GM18508 (cell line): Measurements from ENCODE around the gene ATP5F1D.

Experiments
- ATAC-seq: cut with Tn5 transposase; IDR thresholded peaks from one replicate; pipeline ENCODE4 v1.9.1; 2021; ENCODE audit warnings: moderate number of reproducible peaks; ENCODE audit not compliant: insufficient read depth, unreplicated experiment

The ATP5F1D gene

GRCh38 chr19:1256646-1257474 is 15.3 kb downstream of the ATP5F1D start:
- no peak for ATAC-seq

- ATAC-seq: no peak
These were observed 16.1 kb downstream of the ATP5F1D start for GRCh38 chr19:1257475-1258162.

GRCh38 chr19:1258163-1258492 is 16.6 kb downstream of the ATP5F1D start:
- no peak for ATAC-seq

- ATAC-seq: no peak
These were observed 17.2 kb downstream of the ATP5F1D start for GRCh38 chr19:1258707-1259205.

GRCh38 chr19:1259206-1259875 is 17.8 kb downstream of the ATP5F1D start:
- ATAC-seq: no peak

- no peak for ATAC-seq
These were observed 18.6 kb downstream of the ATP5F1D start for GRCh38 chr19:1259876-1260748.

GRCh38 chr19:1260749-1261537 is 19.4 kb downstream of the ATP5F1D start:
- no peak for ATAC-seq

GRCh38 chr19:1261538-1261797 is 19.9 kb downstream of the ATP5F1D start:
- no peak for ATAC-seq

GRCh38 chr19:1261798-1262622 is 20.5 kb downstream of the ATP5F1D start:
- no peak for ATAC-seq

GRCh38 chr19:1262623-1263123 is 21.1 kb downstream of the ATP5F1D start:
- ATAC-seq: no peak

GRCh38 chr19:1263188-1263587 is 21.6 kb downstream of the ATP5F1D start:
- ATAC-seq: no peak

- ATAC-seq: no peak
These were observed 23.5 kb downstream of the ATP5F1D start for GRCh38 chr19:1264801-1265614.

GRCh38 chr19:1265615-1266128 is 24.1 kb downstream of the ATP5F1D start:
- no peak for ATAC-seq

- no peak for ATAC-seq
These were observed 24.8 kb downstream of the ATP5F1D start for GRCh38 chr19:1266129-1266915.

GRCh38 chr19:1266916-1267476 is 25.4 kb downstream of the ATP5F1D start:
- no peak for ATAC-seq

- no peak for ATAC-seq
These were observed 26.1 kb downstream of the ATP5F1D start for GRCh38 chr19:1267477-1268225.
